ENCODE measurements around the gene POLG2. TPM values are rescaled to one million over a fixed set of nuclear protein-coding genes. Genes with fewer than 3 reads are reported as not detected.

POLG2 gene
- total and polyA plus RNA-seq, 9 of the 15 experiments (the other 6 are each of a cell fraction or from before 2014, with no cell fraction given) = 13.4 to 44.8 (median 37.0) TPM

GRCh38 chr17:64533784-64534183 is 36.9 kb upstream of the POLG2 start (continued):
- TF ChIP-seq CBX2 (IDR thresholded peaks at IDR 0.05; ENCODE audit: insufficient read depth, low read length, poor library complexity, severe bottlenecking) = no peak
- TF ChIP-seq STAT5B (CRISPR knock-in tag; IDR thresholded peaks at IDR 0.05) = no peak
- TF ChIP-seq ZZZ3 (IDR thresholded peaks at IDR 0.05) = 0 out of 2 replicates have a peak, but pooled peaks have one; percentile 52
- no peak for TF ChIP-seq NR0B1 (IDR thresholded peaks at IDR 0.05; ENCODE audit: partially characterized antibody)
- no peak for TF ChIP-seq DIDO1 (tag; IDR thresholded peaks at IDR 0.05; ENCODE audit: low read depth)
- TF ChIP-seq CBX3 (IDR thresholded peaks at IDR 0.05; ENCODE audit: borderline replicate concordance in 1 of 2, low read length in 2 of 2) = no peak
- TF ChIP-seq TAF7 (tag; IDR thresholded peaks at IDR 0.05) = no peak
- TF ChIP-seq TSHZ1 (CRISPR knock-in tag; IDR thresholded peaks at IDR 0.05) = no peak
- TF ChIP-seq ZC3H11A (IDR thresholded peaks at IDR 0.05; ENCODE audit: low read depth, low read length) = no peak
- TF ChIP-seq ATF6 (CRISPR knock-in tag; IDR thresholded peaks at IDR 0.05) = no peak
- TF ChIP-seq ZMIZ1 (IDR thresholded peaks at IDR 0.05; ENCODE audit: low read depth in 2 of 2, low read length in 2 of 2) = no peak
- no peak for TF ChIP-seq ATF2 (CRISPR knock-in tag; IDR thresholded peaks at IDR 0.05)
- no peak for TF ChIP-seq HCFC1 (IDR thresholded peaks at IDR 0.05; ENCODE audit: low read depth, low read length)
- no peak for TF ChIP-seq ZNF76 (CRISPR knock-in tag; IDR thresholded peaks at IDR 0.05; ENCODE audit: borderline replicate concordance)
